ENCODE data around the gene ADCYAP1R1.

The ADCYAP1R1 gene

GRCh38 chr7:31051598-31052486 is at the start of gene ADCYAP1R1:
ADCYAP1R1 (plus strand) TSS chr7:31052308; CDS start chr7:31063265, 10,957 bp downstream.
- Mint-ChIP-seq H3K36me3 (ENCODE audit: low read depth) (no peaks in the 10 kb centered on the region), H3K4me3 (no peak within 1 kb of the TSS), H3K9me3 (no peaks in the 10 kb centered on the region), H3K4me1 (ENCODE audit: low read depth) (no peaks in the 10 kb centered on the region), H3K27ac (no peak within 1 kb of the TSS), H3K27me3 (ENCODE audit: low read depth) (peaks cover 44% of the 10 kb centered on the region)
- no peak for DNase-seq (ENCODE audit: low spot score)

GRCh38 chr7:31003097-31003496 is 49.0 kb upstream of the ADCYAP1R1 start:
- H3K4me1 Mint-ChIP-seq (ENCODE audit: low read depth): no peaks in the 10 kb centered on the region
- no peaks in the 10 kb centered on the region for H3K9me3 Mint-ChIP-seq
- DNase-seq (ENCODE audit: low spot score): no peak
- H3K4me3 Mint-ChIP-seq: no peak overlapping the region
- no peaks in the 10 kb centered on the region for H3K27me3 Mint-ChIP-seq (ENCODE audit: low read depth)
- H3K27ac Mint-ChIP-seq: no peak overlapping the region
- H3K36me3 Mint-ChIP-seq (ENCODE audit: low read depth): no peaks in the 10 kb centered on the region

- no peaks in the 10 kb centered on the region for H3K9me3 Mint-ChIP-seq
- no peak overlapping the region for H3K27ac Mint-ChIP-seq
- no peaks in the 10 kb centered on the region for H3K4me1 Mint-ChIP-seq (ENCODE audit: low read depth)
- DNase-seq (ENCODE audit: low spot score): no peak
- no peaks in the 10 kb centered on the region for H3K36me3 Mint-ChIP-seq (ENCODE audit: low read depth)
- peaks cover 2% of the 10 kb centered on the region for H3K27me3 Mint-ChIP-seq (ENCODE audit: low read depth)
- H3K4me3 Mint-ChIP-seq: no peak overlapping the region
These were observed 48.4 kb upstream of the ADCYAP1R1 start for GRCh38 chr7:31003721-31004120.

GRCh38 chr7:31004393-31004792 is 47.7 kb upstream of the ADCYAP1R1 start:
- no peak for DNase-seq (ENCODE audit: low spot score)
- Mint-ChIP-seq H3K9me3 (no peaks in the 10 kb centered on the region), H3K27me3 (ENCODE audit: low read depth) (peaks cover 8% of the 10 kb centered on the region), H3K27ac (no peak overlapping the region), H3K4me3 (no peak overlapping the region), H3K4me1 (ENCODE audit: low read depth) (no peaks in the 10 kb centered on the region), H3K36me3 (ENCODE audit: low read depth) (no peaks in the 10 kb centered on the region)

GRCh38 chr7:31006857-31007256 is 45.3 kb upstream of the ADCYAP1R1 start:
- DNase-seq (ENCODE audit: low spot score): no peak
- Mint-ChIP-seq H3K27me3 (ENCODE audit: low read depth) (peaks cover 15% of the 10 kb centered on the region), H3K4me1 (ENCODE audit: low read depth) (no peaks in the 10 kb centered on the region), H3K9me3 (no peaks in the 10 kb centered on the region), H3K27ac (no peak overlapping the region), H3K4me3 (no peak overlapping the region), H3K36me3 (ENCODE audit: low read depth) (no peaks in the 10 kb centered on the region)

- Mint-ChIP-seq H3K27ac (no peak overlapping the region), H3K27me3 (ENCODE audit: low read depth) (peaks cover 15% of the 10 kb centered on the region), H3K4me1 (ENCODE audit: low read depth) (no peaks in the 10 kb centered on the region), H3K4me3 (no peak overlapping the region), H3K9me3 (no peaks in the 10 kb centered on the region), H3K36me3 (ENCODE audit: low read depth) (no peaks in the 10 kb centered on the region)
- DNase-seq (ENCODE audit: low spot score): no peak
These were observed 44.5 kb upstream of the ADCYAP1R1 start for GRCh38 chr7:31007634-31008033.

- H3K4me1 Mint-ChIP-seq (ENCODE audit: low read depth): peaks cover 5% of the 10 kb centered on the region
- H3K36me3 Mint-ChIP-seq (ENCODE audit: low read depth): no peaks in the 10 kb centered on the region
- no peak overlapping the region for H3K4me3 Mint-ChIP-seq
- H3K9me3 Mint-ChIP-seq: no peaks in the 10 kb centered on the region
- peaks cover 7% of the 10 kb centered on the region for H3K27me3 Mint-ChIP-seq (ENCODE audit: low read depth)
- DNase-seq (ENCODE audit: low spot score): no peak
- no peak overlapping the region for H3K27ac Mint-ChIP-seq
These were observed 37.3 kb upstream of the ADCYAP1R1 start for GRCh38 chr7:31014826-31015225.

GRCh38 chr7:31017032-31017675 is 35.0 kb upstream of the ADCYAP1R1 start:
- no peaks in the 10 kb centered on the region for H3K9me3 Mint-ChIP-seq
- DNase-seq (ENCODE audit: low spot score): no peak
- H3K27me3 Mint-ChIP-seq (ENCODE audit: low read depth): no peaks in the 10 kb centered on the region
- no peak overlapping the region for H3K4me3 Mint-ChIP-seq
- H3K4me1 Mint-ChIP-seq (ENCODE audit: low read depth): peaks cover 5% of the 10 kb centered on the region
- no peaks in the 10 kb centered on the region for H3K36me3 Mint-ChIP-seq (ENCODE audit: low read depth)
- no peak overlapping the region for H3K27ac Mint-ChIP-seq

- Mint-ChIP-seq H3K4me1 (ENCODE audit: low read depth) (peaks cover 5% of the 10 kb centered on the region), H3K4me3 (no peak overlapping the region), H3K27me3 (ENCODE audit: low read depth) (no peaks in the 10 kb centered on the region), H3K27ac (no peak overlapping the region), H3K9me3 (no peaks in the 10 kb centered on the region), H3K36me3 (ENCODE audit: low read depth) (no peaks in the 10 kb centered on the region)
- no peak for DNase-seq (ENCODE audit: low spot score)
These were observed 34.4 kb upstream of the ADCYAP1R1 start for GRCh38 chr7:31017721-31018120.

GRCh38 chr7:31019509-31019908 is 32.6 kb upstream of the ADCYAP1R1 start:
- Mint-ChIP-seq H3K27me3 (ENCODE audit: low read depth) (no peaks in the 10 kb centered on the region), H3K4me3 (no peak overlapping the region), H3K4me1 (ENCODE audit: low read depth) (peaks cover 13% of the 10 kb centered on the region), H3K9me3 (peaks cover 5% of the 10 kb centered on the region), H3K36me3 (ENCODE audit: low read depth) (no peaks in the 10 kb centered on the region), H3K27ac (no peak overlapping the region)
- DNase-seq (ENCODE audit: low spot score): no peak

- no peaks in the 10 kb centered on the region for H3K36me3 Mint-ChIP-seq (ENCODE audit: low read depth)
- DNase-seq (ENCODE audit: low spot score): no peak
- H3K9me3 Mint-ChIP-seq: peaks cover 8% of the 10 kb centered on the region
- no peaks in the 10 kb centered on the region for H3K27me3 Mint-ChIP-seq (ENCODE audit: low read depth)
- no peak overlapping the region for H3K27ac Mint-ChIP-seq
- peaks cover 13% of the 10 kb centered on the region for H3K4me1 Mint-ChIP-seq (ENCODE audit: low read depth)
- H3K4me3 Mint-ChIP-seq: no peak overlapping the region
These were observed 31.9 kb upstream of the ADCYAP1R1 start for GRCh38 chr7:31020161-31020560.

- Mint-ChIP-seq H3K9me3 (peaks cover 8% of the 10 kb centered on the region), H3K27ac (no peak overlapping the region)
These were observed 31.5 kb upstream of the ADCYAP1R1 start for GRCh38 chr7:31020652-31021051.

GRCh38 chr7:31022117-31022516 is 30.0 kb upstream of the ADCYAP1R1 start:
- peaks cover 8% of the 10 kb centered on the region for H3K9me3 Mint-ChIP-seq
- no peaks in the 10 kb centered on the region for H3K27me3 Mint-ChIP-seq (ENCODE audit: low read depth)
- H3K4me3 Mint-ChIP-seq: no peak overlapping the region
- no peak for DNase-seq (ENCODE audit: low spot score)
- no peaks in the 10 kb centered on the region for H3K36me3 Mint-ChIP-seq (ENCODE audit: low read depth)
- H3K4me1 Mint-ChIP-seq (ENCODE audit: low read depth): peaks cover 13% of the 10 kb centered on the region
- no peak overlapping the region for H3K27ac Mint-ChIP-seq

More at GRCh38 chr7:31020652-31021051, 31.5 kb upstream of the ADCYAP1R1 start:
- H3K4me1 Mint-ChIP-seq (ENCODE audit: low read depth): peaks cover 13% of the 10 kb centered on the region
- no peaks in the 10 kb centered on the region for H3K27me3 Mint-ChIP-seq (ENCODE audit: low read depth)
- no peaks in the 10 kb centered on the region for H3K36me3 Mint-ChIP-seq (ENCODE audit: low read depth)
- no peak overlapping the region for H3K4me3 Mint-ChIP-seq
- no peak for DNase-seq (ENCODE audit: low spot score)

GRCh38 chr7:31022726-31023125 is 29.4 kb upstream of the ADCYAP1R1 start:
- Mint-ChIP-seq H3K27me3 (ENCODE audit: low read depth) (no peaks in the 10 kb centered on the region), H3K9me3 (peaks cover 8% of the 10 kb centered on the region), H3K4me1 (ENCODE audit: low read depth) (peaks cover 13% of the 10 kb centered on the region), H3K27ac (no peak overlapping the region), H3K4me3 (no peak overlapping the region), H3K36me3 (ENCODE audit: low read depth) (no peaks in the 10 kb centered on the region)
- DNase-seq (ENCODE audit: low spot score): no peak

All from T-helper 2 cell treated with Interferon-gamma antibody and Interleukin-4, amounts not matched to agents 5 μg/mL and 100 μg/mL, for 36 hours (primary cell).